HCT116 (cell line): Measurements from ENCODE around the gene STYXL1.

Experiments
- EZH2 ChIP-seq: fragments of 200-600 bp; sonication (generic); IDR thresholded peaks from 2 replicates; pipeline ENCODE4 v1.6.1; 2017; ENCODE audit warnings: antibody characterized with exemption, mixed run types
- POLR2A ChIP-seq: IDR thresholded peaks from 2 replicates; pipeline ENCODE4 v1.7.0; 2011; ENCODE audit warnings: borderline replicate concordance; ENCODE audit not compliant: insufficient read depth, insufficient read length; ENCODE audit errors: extremely low read depth
- POLR2AphosphoS5 ChIP-seq: IDR thresholded peaks from 2 replicates; pipeline ENCODE4 v1.6.1; 2011; ENCODE audit warnings: mild to moderate bottlenecking, low read depth, low read length, moderate library complexity
- TCF7L2 ChIP-seq: IDR thresholded peaks from 2 replicates; pipeline ENCODE4 v1.7.0; 2011; ENCODE audit warnings: borderline replicate concordance, inconsistent platforms; ENCODE audit not compliant: insufficient read depth, insufficient read length; ENCODE audit errors: extremely low read depth
- YY1 ChIP-seq: IDR thresholded peaks from 2 replicates; pipeline ENCODE4 v1.6.1; 2011; ENCODE audit warnings: low read length, low read depth, moderate library complexity, mild to moderate bottlenecking; ENCODE audit not compliant: insufficient replicate concordance; ENCODE audit errors: extremely low read depth
- ZNF274 ChIP-seq: fragments of 200-500 bp; sonication (Bioruptor generic); IDR thresholded peaks from 2 replicates; pipeline ENCODE4 v1.6.1; 2014; ENCODE audit warnings: mild to moderate bottlenecking, low read depth, low read length, inconsistent platforms
- TF ChIP-seq, protein P1 (sequence below), 3 experiments: fragments of 200-600 bp in 1 of 3; sonication (generic) in 1 of 3; IDR thresholded peaks in 2 of 3; conservative IDR thresholded peaks in 1 of 3; 2 replicates each; pipeline ENCODE4 v1.5.1; 2012 to 2017; ENCODE audit warnings: low read depth in 2 of 3, low read length in 2 of 3, antibody characterized with exemption in 1 of 3, borderline replicate concordance in 1 of 3, control low read depth in 1 of 3, mild to moderate bottlenecking in 1 of 3, mixed read lengths in 1 of 3, mixed run types in 1 of 3, moderate library complexity in 1 of 3; ENCODE audit not compliant: insufficient read depth in 1 of 3
- TF ChIP-seq, protein P2 (sequence below): IDR thresholded peaks from 2 replicates; pipeline ENCODE4 v1.6.1; 2012; ENCODE audit warnings: low read depth
- TF ChIP-seq, protein P3 (sequence below): IDR thresholded peaks from 2 replicates; pipeline ENCODE4 v1.6.1; 2012

DNA sequence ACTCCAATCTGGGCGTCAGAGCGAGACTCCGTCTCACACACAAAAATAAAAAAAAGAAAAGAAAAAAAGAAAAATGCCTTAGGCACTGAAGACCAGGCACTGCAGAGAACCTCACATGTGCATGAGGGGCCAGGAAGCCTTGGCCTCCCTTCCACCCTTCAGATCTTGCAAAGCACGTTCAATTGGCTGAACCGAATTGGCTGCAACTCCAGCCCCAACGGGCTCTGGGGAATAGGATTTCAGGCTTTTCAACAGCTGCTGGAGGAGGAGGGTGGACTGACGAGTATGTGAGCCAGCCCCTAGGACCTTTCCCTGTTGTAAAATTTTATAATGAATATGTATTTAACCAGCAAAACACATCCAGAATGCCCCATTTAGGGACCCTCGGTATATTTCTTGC, 70.1 kb downstream of the STYXL1 start:
- no peak for TF ChIP-seq POLR2AphosphoS5
- TF ChIP-seq EZH2: no peak
- TF ChIP-seq, protein P1, sequence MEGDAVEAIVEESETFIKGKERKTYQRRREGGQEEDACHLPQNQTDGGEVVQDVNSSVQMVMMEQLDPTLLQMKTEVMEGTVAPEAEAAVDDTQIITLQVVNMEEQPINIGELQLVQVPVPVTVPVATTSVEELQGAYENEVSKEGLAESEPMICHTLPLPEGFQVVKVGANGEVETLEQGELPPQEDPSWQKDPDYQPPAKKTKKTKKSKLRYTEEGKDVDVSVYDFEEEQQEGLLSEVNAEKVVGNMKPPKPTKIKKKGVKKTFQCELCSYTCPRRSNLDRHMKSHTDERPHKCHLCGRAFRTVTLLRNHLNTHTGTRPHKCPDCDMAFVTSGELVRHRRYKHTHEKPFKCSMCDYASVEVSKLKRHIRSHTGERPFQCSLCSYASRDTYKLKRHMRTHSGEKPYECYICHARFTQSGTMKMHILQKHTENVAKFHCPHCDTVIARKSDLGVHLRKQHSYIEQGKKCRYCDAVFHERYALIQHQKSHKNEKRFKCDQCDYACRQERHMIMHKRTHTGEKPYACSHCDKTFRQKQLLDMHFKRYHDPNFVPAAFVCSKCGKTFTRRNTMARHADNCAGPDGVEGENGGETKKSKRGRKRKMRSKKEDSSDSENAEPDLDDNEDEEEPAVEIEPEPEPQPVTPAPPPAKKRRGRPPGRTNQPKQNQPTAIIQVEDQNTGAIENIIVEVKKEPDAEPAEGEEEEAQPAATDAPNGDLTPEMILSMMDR (IDR thresholded peaks at IDR 0.05 in 2 of 3, conservative IDR thresholded peaks at IDR 0.05 in 1 of 3; ENCODE audit: borderline replicate concordance in 1 of 3, insufficient read depth in 1 of 3, low read depth in 2 of 3, low read length in 2 of 3): no peak
- TF ChIP-seq, protein P2, sequence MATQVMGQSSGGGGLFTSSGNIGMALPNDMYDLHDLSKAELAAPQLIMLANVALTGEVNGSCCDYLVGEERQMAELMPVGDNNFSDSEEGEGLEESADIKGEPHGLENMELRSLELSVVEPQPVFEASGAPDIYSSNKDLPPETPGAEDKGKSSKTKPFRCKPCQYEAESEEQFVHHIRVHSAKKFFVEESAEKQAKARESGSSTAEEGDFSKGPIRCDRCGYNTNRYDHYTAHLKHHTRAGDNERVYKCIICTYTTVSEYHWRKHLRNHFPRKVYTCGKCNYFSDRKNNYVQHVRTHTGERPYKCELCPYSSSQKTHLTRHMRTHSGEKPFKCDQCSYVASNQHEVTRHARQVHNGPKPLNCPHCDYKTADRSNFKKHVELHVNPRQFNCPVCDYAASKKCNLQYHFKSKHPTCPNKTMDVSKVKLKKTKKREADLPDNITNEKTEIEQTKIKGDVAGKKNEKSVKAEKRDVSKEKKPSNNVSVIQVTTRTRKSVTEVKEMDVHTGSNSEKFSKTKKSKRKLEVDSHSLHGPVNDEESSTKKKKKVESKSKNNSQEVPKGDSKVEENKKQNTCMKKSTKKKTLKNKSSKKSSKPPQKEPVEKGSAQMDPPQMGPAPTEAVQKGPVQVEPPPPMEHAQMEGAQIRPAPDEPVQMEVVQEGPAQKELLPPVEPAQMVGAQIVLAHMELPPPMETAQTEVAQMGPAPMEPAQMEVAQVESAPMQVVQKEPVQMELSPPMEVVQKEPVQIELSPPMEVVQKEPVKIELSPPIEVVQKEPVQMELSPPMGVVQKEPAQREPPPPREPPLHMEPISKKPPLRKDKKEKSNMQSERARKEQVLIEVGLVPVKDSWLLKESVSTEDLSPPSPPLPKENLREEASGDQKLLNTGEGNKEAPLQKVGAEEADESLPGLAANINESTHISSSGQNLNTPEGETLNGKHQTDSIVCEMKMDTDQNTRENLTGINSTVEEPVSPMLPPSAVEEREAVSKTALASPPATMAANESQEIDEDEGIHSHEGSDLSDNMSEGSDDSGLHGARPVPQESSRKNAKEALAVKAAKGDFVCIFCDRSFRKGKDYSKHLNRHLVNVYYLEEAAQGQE: no peak
- TF ChIP-seq TCF7L2: no peak
- TF ChIP-seq YY1: no peak
- TF ChIP-seq ZNF274: no peak
- TF ChIP-seq POLR2A: no peak
- TF ChIP-seq, protein P3, sequence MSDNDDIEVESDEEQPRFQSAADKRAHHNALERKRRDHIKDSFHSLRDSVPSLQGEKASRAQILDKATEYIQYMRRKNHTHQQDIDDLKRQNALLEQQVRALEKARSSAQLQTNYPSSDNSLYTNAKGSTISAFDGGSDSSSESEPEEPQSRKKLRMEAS: no peak
